HepG2 (cell line): ENCODE data around the gene U2AF2.

Experiments used
- CHD2 ChIP-seq: IDR thresholded peaks from 2 replicates; pipeline ENCODE4 v1.6.1; 2011; ENCODE audit warnings: low read depth, low read length, improper control_type of control experiment
- EZH2 ChIP-seq: conservative IDR thresholded peaks from 2 replicates; pipeline ENCODE4 v1.6.1; 2012; ENCODE audit warnings: mild to moderate bottlenecking, low read depth, low read length, moderate library complexity
- RELA ChIP-seq: sonication (generic); formaldehyde crosslinking; IDR thresholded peaks from 2 replicates; pipeline ENCODE4 v1.4.0; 2020; ENCODE audit warnings: missing genetic modification reagents
- SP1 ChIP-seq, 2 experiments: fragments of 450-650 bp in 1 of 2; sonication (generic) in 1 of 2; formaldehyde crosslinking in 1 of 2; IDR thresholded peaks; 2 replicates each; pipeline versions ENCODE4 v1.4.0 to v1.6.1; 2016 to 2020; ENCODE audit warnings: missing genetic modification reagents in 1 of 2
- YY1 ChIP-seq: IDR thresholded peaks from 2 replicates; pipeline ENCODE4 v1.6.1; 2011; ENCODE audit warnings: low read length, low read depth, moderate library complexity, mild to moderate bottlenecking; ENCODE audit not compliant: insufficient read depth, insufficient replicate concordance
- ZNF235 ChIP-seq: sonication (generic); formaldehyde crosslinking; IDR thresholded peaks from 2 replicates; pipeline ENCODE4 v1.8.1; 2023; ENCODE audit warnings: mild to moderate bottlenecking, missing genetic modification reagents, borderline replicate concordance
- ZNF335 ChIP-seq: sonication (generic); formaldehyde crosslinking; IDR thresholded peaks from 2 replicates; pipeline ENCODE4 v1.4.0; 2020; ENCODE audit warnings: missing genetic modification reagents
- ZNF501 ChIP-seq: sonication (generic); formaldehyde crosslinking; IDR thresholded peaks from 2 replicates; pipeline ENCODE4 v1.5.1; 2020; ENCODE audit warnings: mild to moderate bottlenecking, moderate library complexity, missing genetic modification reagents
- ZZZ3 ChIP-seq: sonication (generic); formaldehyde crosslinking; IDR thresholded peaks from 2 replicates; pipeline ENCODE4 v1.4.0; 2020; ENCODE audit warnings: missing genetic modification reagents, mild to moderate bottlenecking, borderline replicate concordance
- TF ChIP-seq, protein P1 (sequence below): sonication (generic); formaldehyde crosslinking; IDR thresholded peaks from 2 replicates; pipeline ENCODE4 v1.5.0; 2020; ENCODE audit warnings: mild to moderate bottlenecking, missing genetic modification reagents, moderate library complexity

DNA sequence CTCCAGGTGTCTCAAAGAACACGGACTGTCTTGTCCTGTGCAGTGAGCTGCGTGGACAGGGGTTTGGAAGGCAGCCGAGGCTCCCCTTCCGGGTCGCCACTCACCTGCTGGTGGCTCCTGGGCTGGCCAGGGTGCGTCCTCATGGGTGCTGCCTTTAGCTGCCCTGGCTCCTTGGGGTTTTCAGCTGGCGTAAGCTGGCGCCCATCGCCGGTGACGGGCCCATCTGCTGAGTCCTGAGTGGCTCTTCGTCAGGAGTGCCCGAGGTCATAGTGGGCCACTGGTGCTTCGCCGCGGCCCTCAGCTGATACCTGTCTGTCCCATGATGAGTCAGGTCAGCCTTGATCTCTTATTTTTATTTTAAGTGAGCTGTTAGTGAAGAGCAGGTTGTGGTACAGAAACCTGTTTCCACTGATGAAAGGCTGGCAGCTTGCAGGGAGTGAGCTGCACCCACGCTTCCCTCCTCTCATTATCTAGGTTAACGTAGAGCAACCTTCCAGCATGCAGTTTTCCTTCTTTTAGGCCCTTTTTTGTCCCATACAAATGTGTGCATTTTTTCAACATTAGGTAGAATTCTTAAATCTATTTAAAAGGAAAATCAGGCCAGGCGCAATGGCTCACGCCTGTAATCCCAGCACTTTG lies 38.6 kb downstream of the U2AF2 start:
- TF ChIP-seq YY1 (no peak), ZNF335 (no peak), ZNF235 (CRISPR knock-in tag) (no peak), ZNF501 (no peak), SP1 (IDR thresholded peaks at IDR 0.05) (no peak), SP1 (CRISPR knock-in tag; IDR thresholded peaks at IDR 0.05) (no peak), EZH2 (no peak), RELA (CRISPR knock-in tag) (no peak), CHD2 (no peak), ZZZ3 (CRISPR knock-in tag) (no peak)
- TF ChIP-seq, protein P1, sequence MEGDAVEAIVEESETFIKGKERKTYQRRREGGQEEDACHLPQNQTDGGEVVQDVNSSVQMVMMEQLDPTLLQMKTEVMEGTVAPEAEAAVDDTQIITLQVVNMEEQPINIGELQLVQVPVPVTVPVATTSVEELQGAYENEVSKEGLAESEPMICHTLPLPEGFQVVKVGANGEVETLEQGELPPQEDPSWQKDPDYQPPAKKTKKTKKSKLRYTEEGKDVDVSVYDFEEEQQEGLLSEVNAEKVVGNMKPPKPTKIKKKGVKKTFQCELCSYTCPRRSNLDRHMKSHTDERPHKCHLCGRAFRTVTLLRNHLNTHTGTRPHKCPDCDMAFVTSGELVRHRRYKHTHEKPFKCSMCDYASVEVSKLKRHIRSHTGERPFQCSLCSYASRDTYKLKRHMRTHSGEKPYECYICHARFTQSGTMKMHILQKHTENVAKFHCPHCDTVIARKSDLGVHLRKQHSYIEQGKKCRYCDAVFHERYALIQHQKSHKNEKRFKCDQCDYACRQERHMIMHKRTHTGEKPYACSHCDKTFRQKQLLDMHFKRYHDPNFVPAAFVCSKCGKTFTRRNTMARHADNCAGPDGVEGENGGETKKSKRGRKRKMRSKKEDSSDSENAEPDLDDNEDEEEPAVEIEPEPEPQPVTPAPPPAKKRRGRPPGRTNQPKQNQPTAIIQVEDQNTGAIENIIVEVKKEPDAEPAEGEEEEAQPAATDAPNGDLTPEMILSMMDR, result no peak
